Epithelial cell of proximal tubule (primary cell): Measurements from ENCODE around the gene UBE2N. TPM values are rescaled to one million over a fixed set of nuclear protein-coding genes. Genes with fewer than 3 reads are reported as not detected.

Experiments
- DNase-seq: peaks from one replicate; pipeline ENCODE4 v3.0.0-alpha.2; 2011; ENCODE audit warnings: low read depth
- H3K4me3 ChIP-seq: 2 replicates; pipeline ENCODE4 v1.5.1; 2011; ENCODE audit warnings: low read depth, mild to moderate bottlenecking, low read length
- CTCF ChIP-seq: conservative IDR thresholded peaks from 2 replicates; pipeline ENCODE4 v1.5.1; 2012; ENCODE audit warnings: low read depth, mild to moderate bottlenecking, low read length
- total RNA-seq: library from RNA; depleted of rRNA; stranded (reverse); fragments of >200 nt; gene quantifications from 2 replicates; pipeline ENCODE4 v1.2.3, GENCODE V29; 2015

Gene UBE2N
- total RNA-seq, 1 donor from 2014 or later: 127 TPM

DNA sequence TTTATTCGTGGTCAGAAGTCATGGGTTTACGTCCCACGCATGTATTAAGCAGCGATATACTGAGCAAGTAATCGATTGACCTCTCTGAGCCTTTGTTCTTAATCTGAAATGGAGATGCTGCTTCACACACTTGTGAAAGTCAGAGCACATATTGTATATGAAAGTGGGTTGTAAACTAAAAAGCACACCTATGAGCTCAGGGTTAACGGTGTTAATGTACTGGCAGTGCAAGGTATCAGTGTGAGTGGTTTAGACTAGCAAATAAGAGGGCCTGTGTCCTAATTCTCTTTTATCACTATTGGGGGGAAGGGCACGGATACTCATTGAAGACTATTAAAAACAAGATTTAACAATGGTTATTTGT lies 26.2 kb upstream of the UBE2N start:
- no peak for DNase-seq
- TF ChIP-seq CTCF: no peak
- H3K4me3 ChIP-seq: peak overlapping the region; percentile 73

GRCh38 chr12:93467351-93468007 lies 25.7 kb upstream of the UBE2N start, which contains the start of gene MRPL42:
Gene MRPL42, plus strand, starts transcription at chr12:93467514. Its CDS starts 1,772 bp downstream, at chr12:93469286.
- DNase-seq: peak; percentile 44
- TF ChIP-seq CTCF: peak; percentile 75
- H3K4me3 ChIP-seq: peak within 1 kb of the TSS; percentile 73

GRCh38 chr12:93466625-93467350 lies 25.0 kb upstream of the UBE2N start:
- no peak for DNase-seq
- no peak for TF ChIP-seq CTCF
- H3K4me3 ChIP-seq: peak overlapping the region; percentile 73

DNA sequence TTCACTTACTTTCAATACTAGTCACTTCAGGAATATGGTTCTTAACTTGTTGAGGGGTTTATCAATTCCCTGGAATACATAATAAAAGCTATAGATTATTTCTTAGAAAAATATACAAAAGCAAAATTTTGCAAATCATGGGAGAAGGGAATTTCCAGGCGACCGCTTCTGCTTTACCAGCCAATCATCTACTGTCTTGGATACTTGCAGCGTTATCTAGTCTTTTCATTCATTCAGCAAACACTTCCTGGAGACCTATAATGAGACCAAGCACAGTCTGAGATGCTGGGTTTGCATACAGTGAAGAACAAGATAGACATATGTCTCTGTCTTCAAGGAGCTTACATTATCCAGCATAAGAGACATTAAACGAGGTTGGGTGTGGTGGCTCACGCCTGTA lies 24.1 kb upstream of the UBE2N start:
- TF ChIP-seq CTCF: no peak
- no peak for DNase-seq
- no peak overlapping the region for H3K4me3 ChIP-seq

GRCh38 chr12:93461503-93461902 lies 19.8 kb upstream of the UBE2N start:
- DNase-seq: no peak
- no peak for TF ChIP-seq CTCF
- no peak overlapping the region for H3K4me3 ChIP-seq

DNA sequence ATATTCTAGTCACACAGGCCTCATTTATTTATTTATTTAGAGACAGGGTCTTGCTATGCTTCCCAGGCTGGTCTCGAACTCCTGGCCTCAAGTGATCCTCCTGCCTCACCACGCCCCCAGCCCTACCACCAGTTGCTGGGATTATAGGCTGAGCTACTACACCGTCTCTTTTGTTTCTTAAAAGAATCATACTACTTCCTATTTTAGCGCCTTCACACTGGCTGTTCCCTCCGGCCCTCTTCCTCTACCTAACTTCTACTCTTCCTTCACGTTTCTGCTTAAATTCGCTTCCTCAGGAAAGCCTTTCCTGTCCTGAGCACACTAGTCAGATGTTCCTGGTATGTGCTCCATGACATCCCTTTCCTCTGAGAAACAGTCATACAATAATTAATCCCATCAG lies 19.2 kb upstream of the UBE2N start:
- no peak for TF ChIP-seq CTCF

GRCh38 chr12:93460003-93460402 lies 18.3 kb upstream of the UBE2N start:
- no peak for TF ChIP-seq CTCF
- DNase-seq: no peak
- no peak overlapping the region for H3K4me3 ChIP-seq

More for the DNA sequence above, 19.2 kb upstream of the UBE2N start:
- no peak overlapping the region for H3K4me3 ChIP-seq
- no peak for DNase-seq
